ENCODE results near the gene TGIF1.
"Not testable (repeated sequence)": the region's sequence is repeated elsewhere in the genome, so short reads cannot be mapped to it uniquely, and the experiment has no call there.

The TGIF1 gene

GRCh38 chr18:3468066-3468705 is 18.2 kb downstream of the TGIF1 start:
- H3F3A ChIP-seq (ENCODE audit: control insufficient read depth, insufficient read depth), result no peaks in the 10 kb centered on the region
- H3K4me1 ChIP-seq (ENCODE audit: control insufficient read depth, low read length), result no peaks in the 10 kb centered on the region
- TF ChIP-seq CTCF (IDR thresholded peaks at IDR 0.05; ENCODE audit: low read depth, low read length, poor library complexity, severe bottlenecking) (no peak), EZH2phosphoT487 (IDR thresholded peaks at IDR 0.05; ENCODE audit: borderline replicate concordance, low read length) (no peak)
- no peaks in the 10 kb centered on the region for H3K9me3 ChIP-seq (ENCODE audit: control insufficient read depth, insufficient read depth, low read length)
- no peak overlapping the region for H3K27ac ChIP-seq (ENCODE audit: low read depth, low read length)
- no peaks in the 10 kb centered on the region for H3K36me3 ChIP-seq (ENCODE audit: control insufficient read depth, low read length)
- H3K4me2 ChIP-seq (ENCODE audit: low read length), result no peak overlapping the region
- no peaks in the 10 kb centered on the region for H3K79me2 ChIP-seq (ENCODE audit: control insufficient read depth, low read length)
- H3K27me3 ChIP-seq (ENCODE audit: control insufficient read depth, low read length), result peaks cover 5% of the 10 kb centered on the region
- H4K20me1 ChIP-seq (ENCODE audit: control insufficient read depth, insufficient read depth, low read depth, low read length), result no peaks in the 10 kb centered on the region
- H3K9me2 ChIP-seq (replicated peaks; ENCODE audit: control insufficient read depth, low read length), result no peaks in the 10 kb centered on the region
- H3K4me3 ChIP-seq (ENCODE audit: low read length), result no peak overlapping the region

- Histone ChIP-seq H3K9me2 (replicated peaks; ENCODE audit: control insufficient read depth, low read length) (no peaks in the 10 kb centered on the region), H3F3A (ENCODE audit: control insufficient read depth, insufficient read depth) (no peaks in the 10 kb centered on the region), H4K20me1 (ENCODE audit: control insufficient read depth, insufficient read depth, low read depth, low read length) (no peaks in the 10 kb centered on the region), H3K27ac (ENCODE audit: low read depth, low read length) (no peak overlapping the region), H3K79me2 (ENCODE audit: control insufficient read depth, low read length) (no peaks in the 10 kb centered on the region), H3K36me3 (ENCODE audit: control insufficient read depth, low read length) (no peaks in the 10 kb centered on the region), H3K9me3 (ENCODE audit: control insufficient read depth, insufficient read depth, low read length) (no peaks in the 10 kb centered on the region), H3K4me1 (ENCODE audit: control insufficient read depth, low read length) (no peaks in the 10 kb centered on the region), H3K4me3 (ENCODE audit: low read length) (no peak overlapping the region), H3K4me2 (ENCODE audit: low read length) (no peak overlapping the region), H3K27me3 (ENCODE audit: control insufficient read depth, low read length) (peaks cover 5% of the 10 kb centered on the region)
- no peak for TF ChIP-seq EZH2phosphoT487 (IDR thresholded peaks at IDR 0.05; ENCODE audit: borderline replicate concordance, low read length)
- TF ChIP-seq CTCF (IDR thresholded peaks at IDR 0.05; ENCODE audit: low read depth, low read length, poor library complexity, severe bottlenecking), result no peak
Measured at GRCh38 chr18:3468833-3469232, 18.9 kb downstream of the TGIF1 start.

- H3K4me2 ChIP-seq (ENCODE audit: low read length), result no peak overlapping the region
- H3K9me2 ChIP-seq (replicated peaks; ENCODE audit: control insufficient read depth, low read length), result no peaks in the 10 kb centered on the region
- no peaks in the 10 kb centered on the region for H3K9me3 ChIP-seq (ENCODE audit: control insufficient read depth, insufficient read depth, low read length)
- H3K36me3 ChIP-seq (ENCODE audit: control insufficient read depth, low read length), result no peaks in the 10 kb centered on the region
- H3F3A ChIP-seq (ENCODE audit: control insufficient read depth, insufficient read depth), result no peaks in the 10 kb centered on the region
- no peaks in the 10 kb centered on the region for H4K20me1 ChIP-seq (ENCODE audit: control insufficient read depth, insufficient read depth, low read depth, low read length)
- no peaks in the 10 kb centered on the region for H3K79me2 ChIP-seq (ENCODE audit: control insufficient read depth, low read length)
- no peak for TF ChIP-seq EZH2phosphoT487 (IDR thresholded peaks at IDR 0.05; ENCODE audit: borderline replicate concordance, low read length)
- TF ChIP-seq CTCF (IDR thresholded peaks at IDR 0.05; ENCODE audit: low read depth, low read length, poor library complexity, severe bottlenecking), result no peak
- no peak overlapping the region for H3K27ac ChIP-seq (ENCODE audit: low read depth, low read length)
- no peak overlapping the region for H3K4me3 ChIP-seq (ENCODE audit: low read length)
- H3K27me3 ChIP-seq (ENCODE audit: control insufficient read depth, low read length), result peaks cover 5% of the 10 kb centered on the region
- no peaks in the 10 kb centered on the region for H3K4me1 ChIP-seq (ENCODE audit: control insufficient read depth, low read length)
Measured at GRCh38 chr18:3471141-3471648, 21.2 kb downstream of the TGIF1 start.

- not testable (repeated sequence) for H3K27ac ChIP-seq (ENCODE audit: low read depth, low read length); H3K9me3 ChIP-seq (ENCODE audit: control insufficient read depth, insufficient read depth, low read length); H3K79me2 ChIP-seq (ENCODE audit: control insufficient read depth, low read length); H3K9me2 ChIP-seq (replicated peaks; ENCODE audit: control insufficient read depth, low read length); H3K36me3 ChIP-seq (ENCODE audit: control insufficient read depth, low read length); H4K20me1 ChIP-seq (ENCODE audit: control insufficient read depth, insufficient read depth, low read depth, low read length); H3F3A ChIP-seq (ENCODE audit: control insufficient read depth, insufficient read depth); H3K4me3 ChIP-seq (ENCODE audit: low read length); H3K27me3 ChIP-seq (ENCODE audit: control insufficient read depth, low read length); H3K4me2 ChIP-seq (ENCODE audit: low read length); H3K4me1 ChIP-seq (ENCODE audit: control insufficient read depth, low read length)
Measured at GRCh38 chr18:3472121-3472520, 22.1 kb downstream of the TGIF1 start.
